Measurements from ENCODE around the gene RNF213. TPM values are rescaled to one million over a fixed set of nuclear protein-coding genes. Genes with fewer than 3 reads are reported as not detected.
"Not testable (repeated sequence)": the region's sequence is repeated elsewhere in the genome, so short reads cannot be mapped to it uniquely, and the experiment has no call there.

Gene RNF213
- total RNA-seq, 1 donor from 2014 or later, result 110 TPM

- H3K4me3 Mint-ChIP-seq (ENCODE audit: unreplicated experiment), result no peak overlapping the region
- no peaks in the 10 kb centered on the region for H3K27me3 Mint-ChIP-seq (ENCODE audit: unreplicated experiment)
- peaks cover 4% of the 10 kb centered on the region for H3K9me3 Mint-ChIP-seq (ENCODE audit: unreplicated experiment)
- no peak for TF ChIP-seq CTCF (IDR thresholded peaks at IDR 0.05; ENCODE audit: unreplicated experiment)
- no peaks in the 10 kb centered on the region for H3K4me1 Mint-ChIP-seq (ENCODE audit: unreplicated experiment)
- no peak for DNase-seq (ENCODE audit: low spot score)
- no peak overlapping the region for H3K27ac Mint-ChIP-seq (ENCODE audit: unreplicated experiment)
- peaks cover 44% of the 10 kb centered on the region for H3K36me3 Mint-ChIP-seq (ENCODE audit: low read depth, unreplicated experiment)
Measured at GRCh38 chr17:80237386-80237785, 23.3 kb upstream of the RNF213 start.

GRCh38 chr17:80242505-80242904 lies 18.1 kb upstream of the RNF213 start:
- peaks cover 28% of the 10 kb centered on the region for H3K36me3 Mint-ChIP-seq (ENCODE audit: low read depth, unreplicated experiment)
- TF ChIP-seq CTCF (IDR thresholded peaks at IDR 0.05; ENCODE audit: unreplicated experiment), result no peak
- peaks cover 7% of the 10 kb centered on the region for H3K27me3 Mint-ChIP-seq (ENCODE audit: unreplicated experiment)
- H3K27ac Mint-ChIP-seq (ENCODE audit: unreplicated experiment), result no peak overlapping the region
- H3K4me1 Mint-ChIP-seq (ENCODE audit: unreplicated experiment), result no peaks in the 10 kb centered on the region
- no peak for DNase-seq (ENCODE audit: low spot score)
- H3K9me3 Mint-ChIP-seq (ENCODE audit: unreplicated experiment), result no peaks in the 10 kb centered on the region
- no peak overlapping the region for H3K4me3 Mint-ChIP-seq (ENCODE audit: unreplicated experiment)

- H3K36me3 Mint-ChIP-seq (ENCODE audit: low read depth, unreplicated experiment), result peaks cover 20% of the 10 kb centered on the region
- no peak overlapping the region for H3K27ac Mint-ChIP-seq (ENCODE audit: unreplicated experiment)
- no peaks in the 10 kb centered on the region for H3K4me1 Mint-ChIP-seq (ENCODE audit: unreplicated experiment)
- no peak for TF ChIP-seq CTCF (IDR thresholded peaks at IDR 0.05; ENCODE audit: unreplicated experiment)
- H3K9me3 Mint-ChIP-seq (ENCODE audit: unreplicated experiment), result no peaks in the 10 kb centered on the region
- peaks cover 7% of the 10 kb centered on the region for H3K27me3 Mint-ChIP-seq (ENCODE audit: unreplicated experiment)
- DNase-seq (ENCODE audit: low spot score), result no peak
- no peak overlapping the region for H3K4me3 Mint-ChIP-seq (ENCODE audit: unreplicated experiment)
Measured at GRCh38 chr17:80243526-80244433, 16.9 kb upstream of the RNF213 start.

- H3K36me3 Mint-ChIP-seq (ENCODE audit: low read depth, unreplicated experiment), result peaks cover 20% of the 10 kb centered on the region
- not testable (repeated sequence) for H3K27ac Mint-ChIP-seq (ENCODE audit: unreplicated experiment); H3K9me3 Mint-ChIP-seq (ENCODE audit: unreplicated experiment); H3K4me3 Mint-ChIP-seq (ENCODE audit: unreplicated experiment); H3K27me3 Mint-ChIP-seq (ENCODE audit: unreplicated experiment); H3K4me1 Mint-ChIP-seq (ENCODE audit: unreplicated experiment); DNase-seq (ENCODE audit: low spot score)
Measured at GRCh38 chr17:80244448-80244847, 16.2 kb upstream of the RNF213 start.

GRCh38 chr17:80244871-80245509 lies 15.7 kb upstream of the RNF213 start:
- Mint-ChIP-seq H3K4me3 (ENCODE audit: unreplicated experiment) (peak overlapping the region; percentile 34), H3K9me3 (ENCODE audit: unreplicated experiment) (no peaks in the 10 kb centered on the region), H3K4me1 (ENCODE audit: unreplicated experiment) (no peaks in the 10 kb centered on the region), H3K36me3 (ENCODE audit: low read depth, unreplicated experiment) (peaks cover 20% of the 10 kb centered on the region), H3K27me3 (ENCODE audit: unreplicated experiment) (peaks cover 7% of the 10 kb centered on the region), H3K27ac (ENCODE audit: unreplicated experiment) (peak overlapping the region; percentile 57)
- TF ChIP-seq CTCF (IDR thresholded peaks at IDR 0.05; ENCODE audit: unreplicated experiment), result no peak
- DNase-seq (ENCODE audit: low spot score), result no peak
